Retinal pigment epithelial cell (primary cell): ENCODE results near the gene FBXW9.

Experiments
- DNase-seq: peaks from one replicate; pipeline ENCODE4 v3.0.0-alpha.2; 2010; ENCODE audit warnings: low read depth
- H3K4me3 ChIP-seq: 2 replicates; pipeline ENCODE4 v1.5.1; 2011; ENCODE audit warnings: mild to moderate bottlenecking, low read length, control low read depth, moderate library complexity
- TF ChIP-seq, protein P1 (sequence below): conservative IDR thresholded peaks from 2 replicates; pipeline ENCODE4 v1.5.1; 2011; ENCODE audit warnings: low read depth, low read length, control low read depth, inconsistent platforms

The FBXW9 gene

DNA sequence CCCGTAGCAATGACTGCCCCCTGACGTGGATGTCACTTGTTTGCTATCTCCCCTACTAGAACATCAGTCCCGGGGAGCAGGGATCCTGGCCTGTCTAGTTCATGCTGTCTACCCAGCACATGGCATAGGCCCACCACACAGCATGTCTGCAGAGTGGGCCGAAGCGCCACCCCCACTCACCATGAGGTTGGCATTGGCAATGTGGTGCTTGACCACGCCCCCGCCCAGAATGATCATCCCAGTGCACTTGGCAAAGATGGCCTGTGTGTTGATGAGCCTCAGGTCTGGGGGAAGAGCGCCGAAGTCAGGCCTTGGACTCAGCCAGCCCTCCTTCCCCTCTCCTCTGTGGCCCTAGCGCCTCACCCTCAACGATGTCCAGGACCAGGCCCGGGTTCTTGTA is 19.5 kb downstream of the FBXW9 start:
- TF ChIP-seq, protein P1, sequence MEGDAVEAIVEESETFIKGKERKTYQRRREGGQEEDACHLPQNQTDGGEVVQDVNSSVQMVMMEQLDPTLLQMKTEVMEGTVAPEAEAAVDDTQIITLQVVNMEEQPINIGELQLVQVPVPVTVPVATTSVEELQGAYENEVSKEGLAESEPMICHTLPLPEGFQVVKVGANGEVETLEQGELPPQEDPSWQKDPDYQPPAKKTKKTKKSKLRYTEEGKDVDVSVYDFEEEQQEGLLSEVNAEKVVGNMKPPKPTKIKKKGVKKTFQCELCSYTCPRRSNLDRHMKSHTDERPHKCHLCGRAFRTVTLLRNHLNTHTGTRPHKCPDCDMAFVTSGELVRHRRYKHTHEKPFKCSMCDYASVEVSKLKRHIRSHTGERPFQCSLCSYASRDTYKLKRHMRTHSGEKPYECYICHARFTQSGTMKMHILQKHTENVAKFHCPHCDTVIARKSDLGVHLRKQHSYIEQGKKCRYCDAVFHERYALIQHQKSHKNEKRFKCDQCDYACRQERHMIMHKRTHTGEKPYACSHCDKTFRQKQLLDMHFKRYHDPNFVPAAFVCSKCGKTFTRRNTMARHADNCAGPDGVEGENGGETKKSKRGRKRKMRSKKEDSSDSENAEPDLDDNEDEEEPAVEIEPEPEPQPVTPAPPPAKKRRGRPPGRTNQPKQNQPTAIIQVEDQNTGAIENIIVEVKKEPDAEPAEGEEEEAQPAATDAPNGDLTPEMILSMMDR = no peak
- no peak for DNase-seq
- no peak overlapping the region for H3K4me3 ChIP-seq

- TF ChIP-seq, protein P1 = peak; percentile 92
- H3K4me3 ChIP-seq = no peak overlapping the region
- no peak for DNase-seq
Observed at GRCh38 chr19:12676384-12676792, 20.0 kb downstream of the FBXW9 start.

DNA sequence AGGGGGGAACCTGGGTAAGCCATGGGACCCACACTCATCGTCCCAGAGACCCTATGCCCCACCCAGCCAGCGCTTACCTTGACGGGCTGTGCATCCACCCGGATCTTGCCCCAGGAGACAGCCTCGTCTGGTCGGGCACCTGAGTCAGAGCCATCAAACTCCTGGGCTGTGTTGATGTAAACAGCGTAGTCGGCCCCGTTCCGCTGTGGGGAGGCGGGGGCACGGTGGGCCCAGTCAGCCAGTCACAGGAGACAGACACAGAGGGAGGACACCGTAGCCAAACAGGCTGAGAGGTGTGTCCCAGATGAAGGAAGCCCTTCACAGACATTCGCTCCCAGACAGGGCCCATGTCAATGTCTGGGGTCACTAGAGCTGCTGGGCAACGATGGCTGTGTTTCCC is 20.5 kb downstream of the FBXW9 start:
- DNase-seq = no peak
- no peak overlapping the region for H3K4me3 ChIP-seq
- TF ChIP-seq, protein P1 = no peak

DNA sequence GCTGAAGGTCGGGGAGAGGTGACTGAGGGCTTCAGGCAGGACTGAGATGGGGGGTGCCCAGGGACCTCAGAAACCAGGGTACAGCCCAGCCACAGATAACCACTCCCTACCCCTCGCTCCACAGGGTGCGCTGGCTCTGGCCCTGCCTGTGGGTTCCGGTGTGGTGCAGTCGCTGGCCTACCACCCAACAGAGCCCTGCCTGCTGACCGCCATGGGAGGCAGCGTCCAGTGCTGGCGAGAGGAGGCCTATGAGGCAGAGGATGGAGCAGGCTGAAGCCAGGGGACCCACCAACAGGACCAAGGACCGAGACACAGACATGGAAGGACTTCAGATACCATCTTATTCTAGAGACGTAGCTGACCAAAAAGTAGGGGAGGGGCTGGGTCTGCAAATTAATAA is 21.0 kb downstream of the FBXW9 start:
- H3K4me3 ChIP-seq = no peak overlapping the region
- TF ChIP-seq, protein P1 = no peak
- no peak for DNase-seq

- DNase-seq = no peak
- TF ChIP-seq, protein P1 = no peak
- H3K4me3 ChIP-seq = no peak overlapping the region
Observed at GRCh38 chr19:12672744-12673143, 23.7 kb downstream of the FBXW9 start.

DNA sequence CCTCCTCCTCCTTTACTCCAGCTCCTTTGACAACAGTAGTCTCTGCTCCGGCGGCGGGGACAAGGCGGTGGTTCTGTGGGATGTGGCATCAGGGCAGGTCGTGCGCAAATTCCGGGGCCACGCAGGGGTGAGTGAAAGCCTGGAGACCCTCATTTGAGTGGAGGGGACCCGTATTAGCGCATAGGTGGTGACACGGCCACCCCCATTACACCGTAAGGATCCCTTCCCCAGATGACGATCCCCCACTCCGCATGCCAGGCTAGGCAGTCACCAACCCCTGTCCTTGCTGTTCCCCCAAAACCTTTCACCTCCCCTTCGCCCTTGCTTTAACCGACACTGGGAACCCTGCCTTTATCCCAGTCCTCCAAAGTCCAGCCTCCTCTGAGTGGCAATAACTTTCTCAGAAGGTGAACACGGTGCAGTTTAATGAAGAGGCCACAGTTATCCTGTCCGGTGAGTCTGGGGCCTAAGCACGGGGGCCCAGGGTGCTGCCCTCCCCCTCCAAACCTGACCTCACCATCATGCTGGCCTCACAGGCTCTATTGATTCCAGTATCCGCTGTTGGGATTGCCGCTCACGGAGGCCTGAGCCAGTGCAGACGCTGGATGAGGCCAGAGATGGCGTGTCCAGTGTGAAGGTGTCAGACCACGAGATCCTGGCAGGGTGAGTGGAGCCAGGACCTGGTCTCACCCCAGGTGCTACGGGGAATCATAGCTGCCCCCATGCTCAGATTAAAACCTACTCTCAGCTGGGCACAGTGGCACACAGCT is 26.1 kb downstream of the FBXW9 start:
- peak overlapping the region; percentile 96 for H3K4me3 ChIP-seq
- TF ChIP-seq, protein P1 = no peak
- DNase-seq = no peak
